A673 (cell line): ENCODE results near the gene NLN.

Experiments
- CTCF ChIP-seq: fragments of 300-800, 200-600 bp; sonication (generic); conservative IDR thresholded peaks from 2 replicates; pipeline ENCODE4 v1.5.1; 2017; ENCODE audit warnings: low read depth, mild to moderate bottlenecking, antibody characterized with exemption, low read length, moderate library complexity, mixed read lengths
- EZH2 ChIP-seq: fragments of 200-600 bp; sonication (generic); IDR thresholded peaks from 2 replicates; pipeline ENCODE4 v1.6.1; 2017; ENCODE audit warnings: borderline replicate concordance, low read depth, mild to moderate bottlenecking, mixed read lengths, antibody characterized with exemption, low read length; ENCODE audit not compliant: poor library complexity, severe bottlenecking

- TF ChIP-seq CTCF (no peak), EZH2 (no peak)
Measured at GRCh38 chr5:65796751-65797316, 74.8 kb downstream of the NLN start.
